Measurements from ENCODE around the gene DAZAP1.

Gene DAZAP1

GRCh38 chr19:1370579-1371361 is 36.6 kb upstream of the DAZAP1 start:
- no peak for DNase-seq (ENCODE audit: low read depth)
- no peak overlapping the region for H3K4me3 ChIP-seq (ENCODE audit: low read depth, low read length)
- no peak for TF ChIP-seq CTCF (IDR thresholded peaks at IDR 0.05; ENCODE audit: control insufficient read depth, extremely low read depth, insufficient read depth)

GRCh38 chr19:1373042-1373533 is 34.3 kb upstream of the DAZAP1 start:
- no peak overlapping the region for H3K4me3 ChIP-seq (ENCODE audit: low read depth, low read length)
- DNase-seq (ENCODE audit: low read depth): no peak
- TF ChIP-seq CTCF (IDR thresholded peaks at IDR 0.05; ENCODE audit: control insufficient read depth, extremely low read depth, insufficient read depth): no peak

- no peak for DNase-seq (ENCODE audit: low read depth)
- no peak for TF ChIP-seq CTCF (IDR thresholded peaks at IDR 0.05; ENCODE audit: control insufficient read depth, extremely low read depth, insufficient read depth)
- no peak overlapping the region for H3K4me3 ChIP-seq (ENCODE audit: low read depth, low read length)
Observed at GRCh38 chr19:1373534-1374249, 33.7 kb upstream of the DAZAP1 start.

GRCh38 chr19:1374250-1374577 is 33.2 kb upstream of the DAZAP1 start:
- DNase-seq (ENCODE audit: low read depth): no peak
- no peak overlapping the region for H3K4me3 ChIP-seq (ENCODE audit: low read depth, low read length)
- no peak for TF ChIP-seq CTCF (IDR thresholded peaks at IDR 0.05; ENCODE audit: control insufficient read depth, extremely low read depth, insufficient read depth)

- TF ChIP-seq CTCF (IDR thresholded peaks at IDR 0.05; ENCODE audit: control insufficient read depth, extremely low read depth, insufficient read depth): no peak
- no peak overlapping the region for H3K4me3 ChIP-seq (ENCODE audit: low read depth, low read length)
- DNase-seq (ENCODE audit: low read depth): no peak
Observed at GRCh38 chr19:1376415-1376805, 31.0 kb upstream of the DAZAP1 start.

- no peak for TF ChIP-seq CTCF (IDR thresholded peaks at IDR 0.05; ENCODE audit: control insufficient read depth, extremely low read depth, insufficient read depth)
- H3K4me3 ChIP-seq (ENCODE audit: low read depth, low read length): no peak overlapping the region
- no peak for DNase-seq (ENCODE audit: low read depth)
Observed at GRCh38 chr19:1377176-1377964, 30.0 kb upstream of the DAZAP1 start.

All from LNCaP clone FGC (cell line).